Hematopoietic multipotent progenitor cell treated with erythropoietin and hydrocortisone succinate and interleukin-3 and kit ligand, for 8 days (in vitro differentiated cells): ENCODE results near the gene MPI.
"Not testable (repeated sequence)": the region's sequence is repeated elsewhere in the genome, so short reads cannot be mapped to it uniquely, and the experiment has no call there.

Source experiments
- DNase-seq: peaks from one replicate; pipeline ENCODE4 v3.0.0-alpha.2; 2015

Gene MPI

GRCh38 chr15:74892313-74892712, 2.5 kb downstream of the MPI start:
- no peak for DNase-seq

- no peak for DNase-seq
These were observed 3.1 kb downstream of the MPI start for GRCh38 chr15:74892931-74893330.

GRCh38 chr15:74893627-74894026, 3.8 kb downstream of the MPI start:
- DNase-seq, result no peak

GRCh38 chr15:74894383-74894782, 4.5 kb downstream of the MPI start:
- not testable (repeated sequence) for DNase-seq

GRCh38 chr15:74895830-74896229, 6.0 kb downstream of the MPI start:
- DNase-seq, result no peak

- no peak for DNase-seq
These were observed 6.5 kb downstream of the MPI start for GRCh38 chr15:74896316-74896715.

GRCh38 chr15:74897300-74897701, 7.5 kb downstream of the MPI start:
- DNase-seq, result no peak

- DNase-seq, result peak; percentile 75
These were observed 11.8 kb downstream of the MPI start for GRCh38 chr15:74901612-74902063.

- DNase-seq, result no peak
These were observed 12.6 kb downstream of the MPI start for GRCh38 chr15:74902295-74903075.

GRCh38 chr15:74903676-74904075, 13.8 kb downstream of the MPI start:
- DNase-seq, result no peak

GRCh38 chr15:74904190-74904805, 14.5 kb downstream of the MPI start:
- no peak for DNase-seq

- DNase-seq, result peak; percentile 40
These were observed 16.2 kb downstream of the MPI start for GRCh38 chr15:74906067-74906449.

GRCh38 chr15:74906450-74907162, 16.8 kb downstream of the MPI start, which contains the start of gene FAM219B:
Gene FAM219B (minus strand): TSS chr15:74906851. CDS start chr15:74906800, 51 bp downstream.
- peak; percentile 90 for DNase-seq

GRCh38 chr15:74907163-74907870, 17.5 kb downstream of the MPI start:
- DNase-seq, result peak; percentile 40

GRCh38 chr15:74908635-74909034, 18.8 kb downstream of the MPI start:
- DNase-seq, result no peak

GRCh38 chr15:74913041-74913440, 23.2 kb downstream of the MPI start:
- DNase-seq, result peak; percentile 57

- not testable (repeated sequence) for DNase-seq
These were observed 24.0 kb downstream of the MPI start for GRCh38 chr15:74913799-74914198.

- DNase-seq, result no peak
These were observed 27.8 kb downstream of the MPI start for GRCh38 chr15:74917676-74918075.

- no peak for DNase-seq
These were observed 30.6 kb downstream of the MPI start for GRCh38 chr15:74920456-74920855.

GRCh38 chr15:74924525-74924924, 34.7 kb downstream of the MPI start:
- no peak for DNase-seq

GRCh38 chr15:74928771-74929198, 38.9 kb downstream of the MPI start:
- DNase-seq, result no peak

GRCh38 chr15:74933573-74933972, 43.7 kb downstream of the MPI start:
- no peak for DNase-seq

GRCh38 chr15:74935193-74935592, 45.4 kb downstream of the MPI start:
- peak; percentile 40 for DNase-seq
